ENCODE data around the gene RNF103. TPM values are rescaled to one million over a fixed set of nuclear protein-coding genes. Genes with fewer than 3 reads are reported as not detected.
"Not testable (repeated sequence)": the region's sequence is repeated elsewhere in the genome, so short reads cannot be mapped to it uniquely, and the experiment has no call there.

Gene RNF103
- total and polyA plus RNA-seq, 2 experiments from 2014 or later, result 11.6 to 21.7 TPM

- no peaks in the 10 kb centered on the region for H3F3A ChIP-seq (ENCODE audit: insufficient read depth)
- no peak for DNase-seq
- 63 to 68% methylated on average over 2 of the region's 2 CpGs for WGBS, 2 experiments (ENCODE audit: low coverage in 1 of 2, low lambda C conversion rate in 2 of 2, missing lambda C conversion rate in 2 of 2)
These were observed 30.4 kb downstream of the RNF103 start for GRCh38 chr2:86593266-86593665.

GRCh38 chr2:86592547-86593230, 31.0 kb downstream of the RNF103 start:
- H3K4me3 ChIP-seq, result no peak overlapping the region
- no peak overlapping the region for H2AFZ ChIP-seq
- H3K9ac ChIP-seq, result no peak overlapping the region
- no peak overlapping the region for H3K4me2 ChIP-seq (ENCODE audit: unreplicated experiment)
- no peaks in the 10 kb centered on the region for H3K79me2 ChIP-seq (ENCODE audit: insufficient read depth)
- H3K4me1 ChIP-seq (ENCODE audit: insufficient read depth), result no peaks in the 10 kb centered on the region
- no peaks in the 10 kb centered on the region for H3K9me2 ChIP-seq (ENCODE audit: insufficient read depth)
- 0 to 2% methylated on average over 3 of the region's 3 CpGs for WGBS, 2 experiments (ENCODE audit: low coverage in 1 of 2, low lambda C conversion rate in 2 of 2, missing lambda C conversion rate in 2 of 2)
- no peaks in the 10 kb centered on the region for H3K9me3 ChIP-seq (ENCODE audit: low read depth)
- DNase-seq, result peak; percentile 33
- no peaks in the 10 kb centered on the region for H4K20me1 ChIP-seq (ENCODE audit: insufficient read depth)
- no peaks in the 10 kb centered on the region for H3K27me3 ChIP-seq (replicated peaks; ENCODE audit: insufficient read depth)
- in situ Hi-C loops (cut with MboI), result no loop called here
- H3K36me3 ChIP-seq (ENCODE audit: low read depth), result no peaks in the 10 kb centered on the region
- no peaks in the 10 kb centered on the region for H3F3A ChIP-seq (ENCODE audit: insufficient read depth)
- no peak for TF ChIP-seq EZH2 (IDR thresholded peaks at IDR 0.05; ENCODE audit: insufficient read depth, poor library complexity, severe bottlenecking)
- no peak for TF ChIP-seq EZH2phosphoT487 (IDR thresholded peaks at IDR 0.05; ENCODE audit: insufficient read depth, low read depth)
- H3K27ac ChIP-seq, result no peak overlapping the region

More at GRCh38 chr2:86593266-86593665, 30.4 kb downstream of the RNF103 start:
- H2AFZ ChIP-seq, result no peak overlapping the region
- no peaks in the 10 kb centered on the region for H3K4me1 ChIP-seq (ENCODE audit: insufficient read depth)
- H3K79me2 ChIP-seq (ENCODE audit: insufficient read depth), result no peaks in the 10 kb centered on the region
- H3K4me3 ChIP-seq, result no peak overlapping the region
- H4K20me1 ChIP-seq (ENCODE audit: insufficient read depth), result no peaks in the 10 kb centered on the region
- H3K9me3 ChIP-seq (ENCODE audit: low read depth), result no peaks in the 10 kb centered on the region
- no peak overlapping the region for H3K27ac ChIP-seq
- no peak overlapping the region for H3K9ac ChIP-seq
- in situ Hi-C loops (cut with MboI), result no loop called here
- H3K9me2 ChIP-seq (ENCODE audit: insufficient read depth), result no peaks in the 10 kb centered on the region
- no peaks in the 10 kb centered on the region for H3K36me3 ChIP-seq (ENCODE audit: low read depth)
- no peak for TF ChIP-seq EZH2phosphoT487 (IDR thresholded peaks at IDR 0.05; ENCODE audit: insufficient read depth, low read depth)
- H3K4me2 ChIP-seq (ENCODE audit: unreplicated experiment), result no peak overlapping the region
- H3K27me3 ChIP-seq (replicated peaks; ENCODE audit: insufficient read depth), result no peaks in the 10 kb centered on the region

GRCh38 chr2:86589701-86590100, 34.0 kb downstream of the RNF103 start:
- H2AFZ ChIP-seq; DNase-seq; H3K4me3 ChIP-seq; H3K36me3 ChIP-seq (ENCODE audit: low read depth); H3K79me2 ChIP-seq (ENCODE audit: insufficient read depth); H3K4me1 ChIP-seq (ENCODE audit: insufficient read depth); H3F3A ChIP-seq (ENCODE audit: insufficient read depth); H3K9me3 ChIP-seq (ENCODE audit: low read depth); H3K4me2 ChIP-seq (ENCODE audit: unreplicated experiment); in situ Hi-C loops (cut with MboI); H3K9me2 ChIP-seq (ENCODE audit: insufficient read depth); H4K20me1 ChIP-seq (ENCODE audit: insufficient read depth); H3K27me3 ChIP-seq (replicated peaks; ENCODE audit: insufficient read depth); H3K27ac ChIP-seq; H3K9ac ChIP-seq: not testable (repeated sequence)
- 74 to 81% methylated on average over 5 of the region's 5 CpGs for WGBS, 2 experiments (ENCODE audit: low coverage in 1 of 2, low lambda C conversion rate in 2 of 2, missing lambda C conversion rate in 2 of 2)

- H3K4me1 ChIP-seq (ENCODE audit: insufficient read depth), result no peaks in the 10 kb centered on the region
- TF ChIP-seq EZH2phosphoT487 (IDR thresholded peaks at IDR 0.05; ENCODE audit: insufficient read depth, low read depth), result no peak
- no peak for TF ChIP-seq EZH2 (IDR thresholded peaks at IDR 0.05; ENCODE audit: insufficient read depth, poor library complexity, severe bottlenecking)
- in situ Hi-C loops (cut with MboI), result no loop called here
- no peaks in the 10 kb centered on the region for H3K27me3 ChIP-seq (replicated peaks; ENCODE audit: insufficient read depth)
- WGBS, 2 experiments (ENCODE audit: low coverage in 1 of 2, low lambda C conversion rate in 2 of 2, missing lambda C conversion rate in 2 of 2), result 54 to 56% methylated on average over 2 of the region's 2 CpGs
- no peaks in the 10 kb centered on the region for H3K36me3 ChIP-seq (ENCODE audit: low read depth)
- peak overlapping the region; percentile 46; the same call in 1 of the 2 replicates for H2AFZ ChIP-seq
- no peak overlapping the region for H3K27ac ChIP-seq
- no peak overlapping the region for H3K9ac ChIP-seq
- H3K4me3 ChIP-seq, result no peak overlapping the region
- DNase-seq, result peak; percentile 42
- no peak overlapping the region for H3K4me2 ChIP-seq (ENCODE audit: unreplicated experiment)
- no peaks in the 10 kb centered on the region for H3F3A ChIP-seq (ENCODE audit: insufficient read depth)
- H3K9me2 ChIP-seq (ENCODE audit: insufficient read depth), result no peaks in the 10 kb centered on the region; the same call in 1 of the 2 replicates
- H3K79me2 ChIP-seq (ENCODE audit: insufficient read depth), result no peaks in the 10 kb centered on the region
- H3K9me3 ChIP-seq (ENCODE audit: low read depth), result no peaks in the 10 kb centered on the region
- no peaks in the 10 kb centered on the region for H4K20me1 ChIP-seq (ENCODE audit: insufficient read depth)
These were observed 39.3 kb downstream of the RNF103 start for GRCh38 chr2:86584151-86584913.

Data from GM23248 (cell line).